Esophagus squamous epithelium (tissue), 4 donors: ENCODE measurements around the gene CD3E.

ENCODE experiments used
- CTCF ChIP-seq, 6 experiments: fragments of 450-650 bp in 4 of 6; fragments of 200-600 bp in 2 of 6; sonication (generic) in 2 of 6; IDR thresholded peaks; one replicate each; pipeline ENCODE4 v1.5.1; 2016 to 2019; ENCODE audit warnings: antibody characterized with exemption in 6 of 6, mild to moderate bottlenecking in 4 of 6, moderate library complexity in 4 of 6
- POLR2A ChIP-seq, 4 donors: fragments of 450-650 bp; IDR thresholded peaks; one replicate each; pipeline ENCODE4 v1.6.1; 2017; ENCODE audit warnings: antibody characterized with exemption in 4 of 4, mild to moderate bottlenecking in 4 of 4, moderate library complexity in 3 of 4

DNA sequence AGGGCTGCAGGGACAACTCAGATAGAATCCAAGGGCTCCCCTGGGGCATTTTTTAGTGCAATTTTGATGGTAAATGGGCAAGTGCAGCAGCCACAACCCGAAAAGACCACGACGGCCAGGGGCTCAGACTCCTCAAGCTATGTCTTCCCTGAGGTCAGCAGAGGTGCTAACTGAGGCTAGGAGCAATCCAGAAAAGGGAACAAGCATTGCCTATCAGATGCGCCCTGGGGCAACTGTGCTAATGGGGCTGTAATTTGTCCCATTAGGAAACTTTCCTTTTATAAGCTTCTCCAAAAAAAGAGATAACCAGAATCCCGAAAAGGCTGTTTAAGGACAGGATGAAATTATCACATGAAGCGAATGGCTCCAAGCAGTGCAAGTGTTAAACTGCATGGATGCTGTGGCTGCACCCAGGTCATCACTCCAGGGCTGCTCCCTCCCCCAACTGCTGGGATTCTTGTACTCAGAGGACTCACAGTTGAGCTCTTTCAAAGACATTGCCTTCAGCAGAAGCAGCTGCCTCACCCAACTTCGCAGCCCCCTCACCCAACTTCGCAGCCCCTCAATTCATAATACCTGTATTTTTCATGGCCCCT is 2.8 kb upstream of the CD3E start:
- TF ChIP-seq POLR2A (IDR thresholded peaks at IDR 0.05) (no peak), CTCF (IDR thresholded peaks at IDR 0.05) (no peak)
